Peyer's patch (tissue), 4 donors: Measurements from ENCODE around the gene SKIL.

Experiments used
- POLR2A ChIP-seq, 2 donors: fragments of 450-650 bp; IDR thresholded peaks; one replicate each; pipeline ENCODE4 v1.5.1; 2017; ENCODE audit warnings: antibody characterized with exemption in 2 of 2, mild to moderate bottlenecking in 2 of 2, moderate library complexity in 2 of 2
- TF ChIP-seq, protein P1 (sequence below), 6 experiments: fragments of 450-650 bp in 4 of 6; fragments of 200-600 bp in 2 of 6; sonication (generic) in 1 of 6; IDR thresholded peaks; one replicate each; pipeline ENCODE4 v1.5.1; 2017 to 2019; ENCODE audit warnings: antibody characterized with exemption in 6 of 6, mild to moderate bottlenecking in 3 of 6, moderate library complexity in 1 of 6

DNA sequence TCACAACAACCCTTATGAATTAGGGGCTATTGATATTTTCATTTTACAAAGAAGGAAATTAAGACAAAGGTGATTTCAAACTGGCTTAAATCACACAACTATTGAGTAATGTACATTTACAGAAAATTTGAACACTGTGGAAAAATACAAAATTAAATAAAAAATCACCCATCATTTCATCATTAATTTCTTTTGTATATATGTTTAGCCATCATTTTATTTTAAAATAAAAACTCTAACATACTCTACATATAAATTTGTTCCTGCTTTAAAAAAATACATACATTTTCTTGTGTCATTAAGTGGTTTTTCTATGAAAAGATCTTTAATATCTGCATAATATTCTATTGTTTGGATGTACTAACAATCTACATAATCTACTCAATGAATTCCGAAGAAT is 81.3 kb downstream of the SKIL start:
- TF ChIP-seq, protein P1, sequence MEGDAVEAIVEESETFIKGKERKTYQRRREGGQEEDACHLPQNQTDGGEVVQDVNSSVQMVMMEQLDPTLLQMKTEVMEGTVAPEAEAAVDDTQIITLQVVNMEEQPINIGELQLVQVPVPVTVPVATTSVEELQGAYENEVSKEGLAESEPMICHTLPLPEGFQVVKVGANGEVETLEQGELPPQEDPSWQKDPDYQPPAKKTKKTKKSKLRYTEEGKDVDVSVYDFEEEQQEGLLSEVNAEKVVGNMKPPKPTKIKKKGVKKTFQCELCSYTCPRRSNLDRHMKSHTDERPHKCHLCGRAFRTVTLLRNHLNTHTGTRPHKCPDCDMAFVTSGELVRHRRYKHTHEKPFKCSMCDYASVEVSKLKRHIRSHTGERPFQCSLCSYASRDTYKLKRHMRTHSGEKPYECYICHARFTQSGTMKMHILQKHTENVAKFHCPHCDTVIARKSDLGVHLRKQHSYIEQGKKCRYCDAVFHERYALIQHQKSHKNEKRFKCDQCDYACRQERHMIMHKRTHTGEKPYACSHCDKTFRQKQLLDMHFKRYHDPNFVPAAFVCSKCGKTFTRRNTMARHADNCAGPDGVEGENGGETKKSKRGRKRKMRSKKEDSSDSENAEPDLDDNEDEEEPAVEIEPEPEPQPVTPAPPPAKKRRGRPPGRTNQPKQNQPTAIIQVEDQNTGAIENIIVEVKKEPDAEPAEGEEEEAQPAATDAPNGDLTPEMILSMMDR (IDR thresholded peaks at IDR 0.05) = no peak
- no peak for TF ChIP-seq POLR2A (IDR thresholded peaks at IDR 0.05)
